ENCODE measurements around the gene CDKN3.

The CDKN3 gene

GRCh38 chr14:54353266-54353665, 43.5 kb upstream of the CDKN3 start:
- no peak overlapping the region for H3K4me3 ChIP-seq (ENCODE audit: low read length)
- no peaks in the 10 kb centered on the region for H4K20me1 ChIP-seq (ENCODE audit: control insufficient read depth, insufficient read depth, low read depth, low read length)
- H3K9me3 ChIP-seq (ENCODE audit: control insufficient read depth, insufficient read depth, low read length): peaks cover 7% of the 10 kb centered on the region; the same call in 1 of the 2 replicates
- no peaks in the 10 kb centered on the region for H3F3A ChIP-seq (ENCODE audit: control insufficient read depth, insufficient read depth)
- H3K4me2 ChIP-seq (ENCODE audit: low read length): no peak overlapping the region
- H3K79me2 ChIP-seq (ENCODE audit: control insufficient read depth, low read length): no peaks in the 10 kb centered on the region
- TF ChIP-seq CTCF (IDR thresholded peaks at IDR 0.05; ENCODE audit: low read depth, low read length, poor library complexity, severe bottlenecking): no peak
- no peak for TF ChIP-seq EZH2phosphoT487 (IDR thresholded peaks at IDR 0.05; ENCODE audit: borderline replicate concordance, low read length)
- no peaks in the 10 kb centered on the region for H3K36me3 ChIP-seq (ENCODE audit: control insufficient read depth, low read length)
- H3K9me2 ChIP-seq (replicated peaks; ENCODE audit: control insufficient read depth, low read length): no peaks in the 10 kb centered on the region
- H3K27me3 ChIP-seq (ENCODE audit: control insufficient read depth, low read length): peaks cover 11% of the 10 kb centered on the region
- H3K27ac ChIP-seq (ENCODE audit: low read depth, low read length): no peak overlapping the region
- H3K4me1 ChIP-seq (ENCODE audit: control insufficient read depth, low read length): no peaks in the 10 kb centered on the region

GRCh38 chr14:54353694-54354093, 43.1 kb upstream of the CDKN3 start:
- TF ChIP-seq EZH2phosphoT487 (IDR thresholded peaks at IDR 0.05; ENCODE audit: borderline replicate concordance, low read length) (no peak), CTCF (IDR thresholded peaks at IDR 0.05; ENCODE audit: low read depth, low read length, poor library complexity, severe bottlenecking) (no peak)
- Histone ChIP-seq H3K79me2 (ENCODE audit: control insufficient read depth, low read length) (no peaks in the 10 kb centered on the region), H3K27ac (ENCODE audit: low read depth, low read length) (no peak overlapping the region), H3K4me2 (ENCODE audit: low read length) (no peak overlapping the region), H3K27me3 (ENCODE audit: control insufficient read depth, low read length) (peaks cover 15% of the 10 kb centered on the region), H3F3A (ENCODE audit: control insufficient read depth, insufficient read depth) (no peaks in the 10 kb centered on the region), H3K9me3 (ENCODE audit: control insufficient read depth, insufficient read depth, low read length) (peaks cover 7% of the 10 kb centered on the region; the same call in 1 of the 2 replicates), H4K20me1 (ENCODE audit: control insufficient read depth, insufficient read depth, low read depth, low read length) (no peaks in the 10 kb centered on the region), H3K36me3 (ENCODE audit: control insufficient read depth, low read length) (no peaks in the 10 kb centered on the region), H3K9me2 (replicated peaks; ENCODE audit: control insufficient read depth, low read length) (no peaks in the 10 kb centered on the region), H3K4me3 (ENCODE audit: low read length) (no peak overlapping the region), H3K4me1 (ENCODE audit: control insufficient read depth, low read length) (no peaks in the 10 kb centered on the region)

GRCh38 chr14:54354096-54354495, 42.7 kb upstream of the CDKN3 start:
- TF ChIP-seq EZH2phosphoT487 (IDR thresholded peaks at IDR 0.05; ENCODE audit: borderline replicate concordance, low read length) (no peak), CTCF (IDR thresholded peaks at IDR 0.05; ENCODE audit: low read depth, low read length, poor library complexity, severe bottlenecking) (no peak)
- Histone ChIP-seq H3K27ac (ENCODE audit: low read depth, low read length) (no peak overlapping the region), H3K9me3 (ENCODE audit: control insufficient read depth, insufficient read depth, low read length) (peaks cover 7% of the 10 kb centered on the region; the same call in 1 of the 2 replicates), H3F3A (ENCODE audit: control insufficient read depth, insufficient read depth) (no peaks in the 10 kb centered on the region), H3K36me3 (ENCODE audit: control insufficient read depth, low read length) (no peaks in the 10 kb centered on the region), H4K20me1 (ENCODE audit: control insufficient read depth, insufficient read depth, low read depth, low read length) (no peaks in the 10 kb centered on the region), H3K9me2 (replicated peaks; ENCODE audit: control insufficient read depth, low read length) (no peaks in the 10 kb centered on the region), H3K27me3 (ENCODE audit: control insufficient read depth, low read length) (peaks cover 17% of the 10 kb centered on the region), H3K4me2 (ENCODE audit: low read length) (no peak overlapping the region), H3K4me1 (ENCODE audit: control insufficient read depth, low read length) (no peaks in the 10 kb centered on the region), H3K4me3 (ENCODE audit: low read length) (no peak overlapping the region), H3K79me2 (ENCODE audit: control insufficient read depth, low read length) (no peaks in the 10 kb centered on the region)

Data from DOHH2 (cell line).